HG02759 (cell line): ENCODE data around the gene ACTL6A.
A peak's percentile ranks its signal among the peaks of the same experiment; 100 is the strongest.
"Not testable (repeated sequence)": the region's sequence is repeated elsewhere in the genome, so short reads cannot be mapped to it uniquely, and the experiment has no call there.

Experiments used
- ATAC-seq: cut with Tn5 transposase; IDR thresholded peaks from one replicate; pipeline ENCODE4 v1.9.1; 2021; ENCODE audit warnings: mild to moderate bottlenecking, moderate library complexity; ENCODE audit not compliant: unreplicated experiment

ACTL6A gene

DNA sequence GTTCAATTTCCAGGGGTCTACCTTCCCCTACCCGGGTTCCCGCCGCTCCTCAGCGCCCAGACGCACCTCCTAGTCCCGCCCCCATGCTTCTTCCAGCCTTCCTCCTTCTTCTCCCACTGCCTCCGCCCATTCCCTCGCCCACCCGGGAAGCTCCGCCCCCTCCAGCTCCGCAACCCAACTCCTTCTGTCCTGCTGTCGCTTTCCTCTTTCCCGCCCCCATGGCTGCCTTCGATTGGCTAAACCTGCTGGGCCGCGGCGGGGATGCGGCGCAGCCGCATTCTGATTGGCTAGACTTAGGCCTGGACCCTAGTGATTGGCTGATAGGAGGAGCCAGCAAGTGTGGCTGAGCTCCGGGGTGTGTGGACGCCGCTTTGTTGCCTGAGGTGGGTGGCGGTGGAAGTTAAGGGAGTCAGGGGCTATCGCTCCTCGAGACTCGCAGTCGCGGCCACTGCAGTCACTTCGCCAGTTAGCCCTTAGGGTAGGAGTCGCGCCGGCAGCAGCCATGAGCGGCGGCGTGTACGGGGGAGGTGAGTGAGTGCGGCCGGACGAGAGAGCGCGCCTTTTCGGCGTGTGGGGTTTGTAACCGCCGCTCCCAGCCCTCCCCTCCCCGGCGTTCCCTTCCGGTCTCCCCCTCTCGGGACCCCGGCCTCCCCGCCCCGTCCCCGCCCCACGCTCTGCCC is at the start of gene ACTL6A:
Gene ACTL6A (plus strand): TSS at position 336 of the 680 bp plus-strand sequence. CDS start 167 bp downstream, at position 503.
- ATAC-seq, result peak; percentile 96

DNA sequence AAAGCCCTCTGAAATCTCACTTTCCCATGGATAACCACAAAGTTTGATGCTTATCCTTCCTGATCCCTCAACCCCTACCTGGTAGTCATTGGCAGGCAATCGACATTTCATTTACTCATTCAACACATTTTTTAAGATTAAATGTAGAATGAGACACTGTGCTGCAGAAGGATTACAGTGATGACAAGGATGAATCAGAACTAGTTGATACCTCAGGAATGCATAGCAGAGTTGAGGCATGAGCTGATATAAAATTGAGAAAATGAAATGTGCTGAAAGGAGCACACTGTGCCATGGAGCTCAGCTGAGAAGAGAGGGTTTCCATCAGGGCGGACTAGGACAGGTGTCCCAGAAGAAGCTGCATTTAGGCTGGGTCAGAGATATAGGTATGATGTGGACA is 48.9 kb upstream of the ACTL6A start:
- ATAC-seq, result no peak

DNA sequence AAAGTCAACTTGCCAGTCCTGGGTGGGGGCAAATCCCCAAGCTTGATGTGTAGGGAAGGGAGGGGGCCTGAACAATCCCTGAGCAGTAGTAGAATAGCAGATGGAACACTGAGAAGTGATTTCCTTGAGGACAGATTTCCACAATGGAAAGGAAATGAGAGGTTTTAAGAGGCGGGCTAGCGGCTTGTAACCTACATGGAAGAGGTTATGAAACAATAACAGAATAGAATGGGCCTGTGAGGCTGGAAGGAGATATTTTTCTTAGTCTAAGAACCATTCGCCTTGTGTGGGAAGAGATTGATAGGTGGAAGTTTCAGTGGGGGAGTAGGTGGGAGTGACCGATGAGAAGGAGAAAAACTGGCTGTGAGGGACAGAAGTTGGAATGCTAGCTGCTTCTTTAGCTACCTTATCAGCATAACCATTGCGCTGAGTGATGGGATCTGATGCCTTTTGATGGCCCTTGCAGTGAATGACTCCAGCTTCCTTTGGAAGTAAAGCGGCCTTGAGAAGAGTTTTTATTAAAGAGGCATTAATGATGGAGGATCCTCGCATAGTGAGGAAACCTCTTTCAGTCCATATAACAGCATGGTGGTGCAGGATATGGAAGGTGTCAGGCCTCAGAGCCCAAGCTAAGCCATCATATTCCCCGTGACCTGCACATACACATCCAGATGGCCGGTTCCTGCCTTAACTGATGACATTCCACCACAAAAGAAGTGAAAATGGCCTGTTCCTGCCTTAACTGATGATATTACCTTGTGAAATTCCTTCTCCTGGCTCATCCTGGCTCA is 46.1 kb upstream of the ACTL6A start:
- not testable (repeated sequence) for ATAC-seq

DNA sequence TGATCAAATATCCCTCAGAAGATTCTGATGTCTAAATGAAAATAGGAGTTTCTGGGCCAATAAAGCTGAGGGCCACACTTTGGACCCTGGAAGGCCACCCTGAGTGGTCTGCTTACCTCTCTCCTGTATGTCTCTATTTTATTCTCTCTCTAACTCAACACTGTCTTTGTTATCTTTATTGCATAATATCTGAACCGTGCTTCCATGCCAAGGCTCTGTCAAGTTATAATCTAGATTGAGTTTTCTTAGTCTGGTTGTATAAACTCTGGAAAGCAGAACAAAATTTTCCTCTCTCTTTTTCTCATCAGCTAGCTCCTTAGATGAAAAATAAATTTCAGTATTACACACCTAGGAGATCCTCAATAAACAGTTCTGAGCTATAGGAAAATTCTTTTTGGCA is 36.2 kb upstream of the ACTL6A start:
- no peak for ATAC-seq

DNA sequence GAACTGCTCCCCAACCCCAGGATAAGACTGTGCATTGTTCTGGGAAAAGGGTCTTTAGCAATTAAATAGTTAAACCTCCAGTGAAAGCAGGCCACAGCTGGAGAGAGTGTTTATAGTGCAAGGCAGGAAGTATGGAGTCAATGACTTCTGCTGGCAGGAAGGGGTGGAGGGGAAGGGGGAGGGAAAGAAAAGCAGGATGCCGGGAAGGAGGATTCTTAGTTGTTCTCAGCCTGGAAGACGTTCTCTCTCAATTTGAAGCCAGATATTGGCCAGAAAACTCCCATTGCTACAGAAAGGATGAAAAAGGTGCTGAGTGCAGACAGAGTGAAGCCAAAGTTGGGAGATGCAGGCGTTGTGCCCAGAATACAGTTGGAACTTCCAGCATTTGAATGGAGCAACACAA is 35.7 kb upstream of the ACTL6A start:
- no peak for ATAC-seq

DNA sequence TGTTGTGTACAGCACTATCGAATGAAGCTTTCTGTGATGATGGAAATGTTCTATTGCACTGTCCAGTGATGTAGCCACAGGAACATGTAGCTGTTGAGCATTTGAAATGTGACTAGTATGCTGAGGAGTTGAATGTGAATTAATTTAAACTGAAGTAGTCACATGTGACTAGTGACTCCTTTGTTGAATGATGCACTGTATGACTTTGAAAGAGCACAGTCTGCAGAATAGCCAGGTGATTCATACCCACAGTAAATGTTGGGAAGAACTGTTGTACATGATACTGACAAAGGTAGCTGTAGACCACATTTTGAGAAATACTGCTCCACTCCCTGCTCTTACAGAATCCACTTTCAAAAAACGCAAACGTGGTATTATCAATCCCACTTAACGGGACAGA is 34.0 kb upstream of the ACTL6A start:
- no peak for ATAC-seq

DNA sequence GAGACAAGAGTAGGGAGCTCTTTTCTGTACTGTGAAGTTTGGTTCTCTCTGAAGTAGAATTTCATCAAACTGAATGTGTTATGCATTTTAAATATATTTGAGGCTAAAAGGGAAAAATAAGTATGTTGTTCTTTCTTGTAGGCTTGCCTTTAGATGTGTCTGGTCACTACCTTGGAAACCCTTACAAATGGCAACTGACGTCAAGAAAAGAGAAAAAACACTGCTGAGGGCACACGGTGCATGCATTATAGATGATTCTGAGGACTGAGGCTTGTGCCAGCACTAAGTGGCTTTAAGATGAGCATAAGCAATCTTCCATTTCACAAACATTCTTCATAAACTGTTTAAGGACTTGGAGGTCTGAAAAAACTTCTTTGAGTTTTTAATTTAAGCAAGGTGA is 31.1 kb upstream of the ACTL6A start:
- ATAC-seq, result no peak

DNA sequence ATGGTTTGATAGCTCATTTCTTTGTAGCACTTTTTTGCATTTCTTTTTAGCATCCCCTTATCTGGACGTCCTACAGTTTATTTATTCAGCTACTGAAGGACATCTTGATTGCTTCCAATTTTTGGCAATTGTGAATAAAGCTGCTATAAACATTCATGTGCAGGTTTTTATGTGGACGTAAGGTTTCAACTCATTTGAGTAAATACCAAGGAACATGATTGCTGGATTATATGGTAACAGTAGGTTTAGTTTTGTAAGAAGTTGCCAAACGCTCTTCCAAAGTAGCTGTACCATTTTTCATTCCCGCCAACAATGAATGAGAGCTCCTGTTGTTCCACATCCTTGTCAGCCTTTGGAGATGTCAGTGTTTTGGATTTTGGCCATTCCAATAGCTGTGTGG is 29.5 kb upstream of the ACTL6A start:
- ATAC-seq, result no peak

DNA sequence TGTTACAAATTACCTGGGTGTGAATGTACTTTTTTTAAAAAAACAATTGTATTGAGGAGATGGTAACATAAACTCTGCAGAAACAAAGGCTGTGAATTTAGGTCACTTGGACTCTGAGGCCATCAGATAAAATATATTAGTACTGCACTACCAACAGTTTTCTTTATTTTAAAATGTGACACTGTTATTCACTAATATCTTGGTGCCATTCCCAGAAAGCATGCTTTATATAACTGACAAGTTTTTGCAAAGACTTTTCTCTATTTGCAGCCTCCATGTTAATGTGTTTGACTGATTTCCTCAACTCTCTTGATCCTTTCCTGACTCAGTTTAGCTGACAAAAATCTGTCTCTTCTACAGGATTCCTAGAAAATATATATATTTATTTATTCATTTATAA is 26.5 kb upstream of the ACTL6A start:
- no peak for ATAC-seq

DNA sequence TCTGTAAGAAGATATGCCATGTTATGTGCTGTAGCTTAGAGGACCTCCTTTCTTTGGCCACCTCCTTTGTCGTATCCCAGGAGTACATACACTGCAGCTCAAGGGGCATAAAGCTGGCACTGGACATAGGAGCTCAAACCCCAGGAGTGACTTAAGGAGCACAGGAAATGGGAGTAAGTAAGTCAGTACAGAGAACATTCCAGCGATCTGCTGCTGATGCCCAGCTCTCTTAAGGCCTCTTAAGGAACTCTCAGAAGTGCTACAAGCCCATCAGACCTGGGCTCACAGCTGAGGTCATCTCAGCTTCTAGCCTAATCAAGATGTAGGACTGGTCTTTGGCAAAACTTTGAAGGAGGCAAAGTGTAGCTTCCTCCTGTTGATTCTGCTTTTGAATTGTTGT is 21.6 kb upstream of the ACTL6A start:
- ATAC-seq, result no peak

DNA sequence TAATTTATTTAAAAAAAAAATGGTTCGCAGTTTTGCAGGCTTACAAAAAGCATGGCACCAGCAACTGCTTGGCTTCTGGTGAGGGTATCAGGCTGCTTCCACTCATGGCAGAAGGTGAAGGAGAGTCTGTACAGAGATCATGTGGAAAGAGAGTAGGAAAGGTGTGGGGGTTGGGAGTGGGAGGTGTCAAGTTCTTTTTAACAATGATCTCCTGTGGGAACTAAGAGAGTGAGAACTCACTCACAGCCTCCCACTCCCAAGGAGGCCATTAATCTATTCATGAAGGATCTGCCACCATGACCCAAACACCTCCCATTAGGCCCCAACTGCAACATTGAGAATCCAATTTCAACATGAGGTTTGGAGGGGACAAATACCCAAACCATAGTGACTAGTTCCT is 21.1 kb upstream of the ACTL6A start:
- ATAC-seq, result no peak

DNA sequence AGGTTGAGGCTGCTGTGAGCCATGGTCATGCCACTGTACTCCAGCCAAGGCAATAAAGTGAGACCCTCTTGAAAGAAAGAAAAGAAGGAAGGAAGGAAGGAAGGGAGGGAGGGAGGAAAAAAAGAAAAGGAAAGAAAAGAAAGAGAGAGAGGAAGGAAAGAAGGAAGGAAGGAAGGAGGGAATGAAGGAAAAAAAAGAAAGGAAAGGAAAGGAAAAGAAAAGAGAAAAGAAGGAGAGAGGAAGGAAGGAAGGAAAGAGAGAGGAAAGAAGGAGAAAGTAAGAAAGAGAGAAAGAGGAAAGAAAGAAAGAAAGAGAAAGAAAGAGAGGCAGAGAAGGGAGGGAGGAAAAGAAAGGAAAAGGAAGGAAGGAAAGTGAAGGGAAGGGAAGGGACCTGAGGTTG is 20.4 kb upstream of the ACTL6A start:
- ATAC-seq, result no peak

DNA sequence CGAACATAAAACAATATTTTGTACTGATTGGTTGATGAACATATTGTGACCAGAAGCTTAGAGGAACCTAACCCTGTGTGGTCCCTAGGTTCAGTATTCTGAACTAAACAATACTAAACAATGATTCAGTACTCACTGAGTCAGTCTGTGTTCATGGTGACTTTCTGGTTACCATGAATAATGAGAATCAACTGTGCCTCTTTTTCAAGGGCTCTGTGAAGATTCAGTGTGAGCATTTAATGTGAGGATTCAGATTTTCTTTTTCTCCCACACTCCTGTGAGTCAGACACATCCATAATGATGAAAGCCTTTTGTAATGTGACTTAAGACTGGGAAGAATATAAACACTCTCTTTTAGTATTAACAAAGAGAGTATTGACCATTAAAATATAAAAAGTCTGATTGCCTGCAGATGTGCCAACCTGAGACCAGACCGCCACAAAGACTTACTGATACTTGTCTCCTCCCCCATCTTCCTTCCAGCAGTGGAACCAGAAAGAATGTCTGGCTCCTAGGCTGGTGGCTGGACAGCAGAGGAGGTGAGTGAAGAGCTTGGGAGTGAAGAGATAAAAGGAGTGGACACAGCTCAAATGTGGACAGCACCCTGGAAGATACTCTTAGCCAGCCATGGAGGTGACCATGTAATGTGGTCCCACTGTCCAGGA is 17.6 kb upstream of the ACTL6A start:
- no peak for ATAC-seq

DNA sequence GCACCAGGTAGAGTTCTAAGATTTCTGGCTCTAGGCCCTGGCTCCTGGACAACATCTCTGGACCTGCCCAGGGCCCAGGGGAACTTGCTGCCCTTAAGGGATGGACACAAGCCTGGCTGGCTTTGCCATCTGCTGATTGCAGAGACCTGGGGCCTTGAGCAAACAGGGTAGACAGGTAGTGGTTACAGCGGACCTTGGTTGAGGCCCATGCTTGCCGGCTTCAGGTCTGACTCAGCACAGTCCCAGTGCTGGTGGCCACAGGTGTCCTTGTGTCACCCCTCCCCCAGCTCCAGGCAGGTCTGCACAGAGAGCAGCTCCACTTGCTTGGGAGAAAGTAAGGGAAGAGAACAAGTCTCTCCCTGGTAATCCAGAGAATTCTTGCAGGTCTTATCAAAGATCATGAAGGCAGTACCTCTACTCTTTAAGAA is 15.9 kb upstream of the ACTL6A start:
- ATAC-seq, result no peak

DNA sequence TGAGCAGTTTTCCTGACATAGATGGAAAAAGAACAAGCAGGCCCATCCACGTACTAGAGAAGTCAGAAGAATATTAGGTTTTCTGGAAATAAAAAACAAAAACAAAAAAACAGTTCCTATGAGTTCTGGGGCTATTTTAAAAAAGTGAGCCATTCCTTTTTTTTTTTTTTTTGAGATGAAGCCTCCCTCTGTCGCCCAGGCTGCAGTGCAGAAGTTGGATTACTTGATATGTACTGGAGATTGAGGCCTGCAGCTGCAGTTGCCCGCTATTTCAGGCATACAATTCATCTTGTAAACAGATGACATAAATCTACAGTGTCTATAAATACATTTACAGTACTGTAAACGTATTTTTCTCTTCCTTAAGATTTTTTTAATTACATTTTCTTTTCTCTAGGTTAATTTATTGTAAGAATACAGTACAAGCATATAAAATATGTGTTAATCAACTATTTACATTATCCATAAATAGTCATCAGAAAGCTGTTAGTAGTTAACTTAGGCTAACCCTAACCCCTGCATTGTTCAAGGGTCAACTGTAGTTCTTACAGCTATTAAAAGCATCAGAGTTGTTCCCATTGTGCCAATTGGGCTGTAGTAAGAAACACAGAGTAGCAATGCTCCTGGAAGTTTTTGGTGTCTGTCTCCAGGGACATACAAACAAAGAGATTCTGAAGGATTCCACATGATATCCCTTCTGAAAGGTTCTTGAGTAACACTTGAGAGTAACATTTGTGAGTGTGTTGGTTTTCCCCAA is 11.2 kb upstream of the ACTL6A start:
- ATAC-seq, result no peak

DNA sequence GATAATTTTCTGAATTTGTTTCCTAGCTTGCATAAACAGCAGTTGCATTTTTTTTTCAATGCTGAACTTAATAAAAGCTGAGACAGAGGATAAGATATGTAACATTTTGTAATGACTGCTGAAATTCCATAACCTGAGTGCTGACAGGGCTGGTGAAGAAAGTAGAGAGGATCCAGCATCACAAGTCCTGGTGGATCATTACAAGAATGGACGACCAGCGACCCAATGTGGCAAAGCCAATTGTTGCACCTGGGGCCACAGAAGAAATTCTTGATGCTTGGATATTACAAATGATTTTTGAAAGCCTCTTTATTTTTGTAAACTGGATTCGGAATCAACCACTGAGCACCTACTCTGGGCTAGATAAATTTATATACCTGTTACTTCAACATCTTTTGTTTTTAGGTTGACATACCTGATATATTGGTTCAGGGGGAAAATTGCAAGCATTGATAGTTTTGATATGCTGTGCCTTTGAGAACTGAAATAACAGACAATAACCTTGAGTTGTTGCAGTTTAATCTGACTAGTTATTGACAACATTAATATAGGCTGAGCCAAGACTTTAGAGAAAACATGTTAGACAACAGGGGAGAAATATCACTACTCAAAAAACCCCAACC is 3.9 kb upstream of the ACTL6A start:
- no peak for ATAC-seq

DNA sequence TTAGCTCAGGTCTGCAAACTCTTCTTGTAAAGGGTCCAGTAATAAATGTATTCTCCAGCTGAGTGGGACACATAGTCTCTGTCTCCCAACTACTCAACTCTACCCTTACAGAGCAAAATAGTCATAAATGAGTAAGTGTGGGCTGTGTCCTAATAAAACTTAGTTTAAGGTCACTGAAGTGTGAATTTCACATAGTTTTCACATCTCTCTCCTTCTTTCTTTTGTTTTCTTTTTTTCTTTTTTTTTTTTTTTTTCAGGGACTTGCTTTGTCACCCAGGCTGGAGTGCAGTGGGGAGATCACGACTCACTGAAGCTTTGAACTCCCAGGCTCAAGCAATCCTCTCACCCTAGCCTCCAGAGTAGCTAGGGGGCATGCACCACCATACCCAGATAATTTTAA is 1.9 kb upstream of the ACTL6A start:
- ATAC-seq, result no peak

DNA sequence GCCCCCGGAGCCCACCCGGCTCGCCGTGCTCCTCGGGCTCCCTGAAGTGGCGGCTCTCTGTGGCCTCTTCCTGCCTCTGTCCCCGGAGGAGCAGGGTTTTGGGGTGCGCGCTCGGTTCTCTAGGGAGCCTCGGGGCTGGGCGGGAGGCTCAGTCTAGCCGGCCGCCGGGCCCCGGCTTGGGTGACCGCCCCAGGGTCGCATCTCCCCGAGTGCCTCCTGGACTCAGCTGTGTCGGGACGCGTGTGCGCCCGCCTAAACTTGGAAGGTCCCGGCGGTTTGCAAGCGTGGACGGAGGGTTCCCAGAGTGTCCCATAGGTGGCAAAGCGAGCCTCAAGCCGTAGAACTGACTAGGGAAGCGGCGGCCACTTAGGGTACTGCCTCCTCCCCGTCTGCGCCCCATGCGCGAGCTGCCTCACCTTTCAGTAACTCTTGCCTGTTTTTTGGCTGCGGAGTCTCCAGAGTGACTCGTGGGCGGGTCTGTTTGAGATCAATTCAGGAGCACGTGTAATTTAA is 601 bp downstream of the ACTL6A start:
- ATAC-seq, result peak; percentile 44

DNA sequence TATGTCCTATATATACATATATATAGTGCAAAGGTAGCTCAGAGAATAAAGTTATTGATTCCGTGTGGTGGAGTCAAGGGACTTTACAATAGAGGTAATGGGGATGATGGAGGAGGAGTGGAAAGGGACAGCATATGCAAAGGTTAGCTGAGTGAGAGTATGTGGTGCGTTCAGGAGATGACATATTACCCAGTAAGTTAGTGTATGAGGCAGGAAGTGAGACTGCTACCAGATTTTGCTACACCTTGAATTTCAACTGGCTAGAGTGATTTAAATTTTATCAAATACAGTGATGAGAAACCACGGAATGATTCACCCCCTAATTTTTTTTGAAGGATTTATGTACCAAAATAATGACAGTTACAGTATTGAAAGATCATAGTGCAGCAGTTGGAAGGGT is 2.8 kb downstream of the ACTL6A start:
- no peak for ATAC-seq

DNA sequence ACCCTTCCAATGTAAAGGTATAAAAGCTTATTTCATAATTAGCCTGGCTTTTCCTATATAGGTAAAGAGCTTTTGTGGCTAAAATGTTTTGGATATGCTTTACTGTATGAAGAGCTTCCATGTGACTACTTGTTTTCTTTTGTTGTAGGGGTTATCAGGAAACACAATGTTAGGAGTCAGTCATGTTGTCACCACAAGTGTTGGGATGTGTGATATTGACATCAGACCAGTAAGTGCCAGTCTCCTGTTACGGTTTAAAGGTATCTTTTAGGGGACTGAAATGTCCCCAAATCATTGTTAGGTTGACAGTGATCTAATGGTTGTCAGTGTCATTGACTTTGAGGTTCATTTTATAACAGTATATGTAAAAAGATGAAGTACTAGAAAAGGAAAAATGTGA is 18.3 kb downstream of the ACTL6A start:
- ATAC-seq, result no peak

DNA sequence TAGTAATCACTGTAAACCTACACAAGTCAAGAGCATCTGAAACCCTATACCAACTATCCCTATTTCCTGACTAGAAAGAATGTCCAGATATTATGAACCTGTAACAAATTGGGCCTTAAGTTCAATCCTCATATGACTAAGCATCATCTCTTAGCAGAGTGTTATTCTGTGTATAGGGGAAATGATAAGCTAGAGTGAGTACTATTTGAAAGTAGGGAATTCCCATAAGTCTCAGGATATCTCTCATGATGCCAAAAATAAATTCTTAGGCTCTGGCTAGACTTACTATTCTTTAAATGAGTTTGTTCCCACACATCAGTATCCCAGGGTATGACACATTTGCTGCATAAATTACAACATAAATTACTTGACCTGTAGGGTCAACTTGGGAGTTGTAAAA is 26.4 kb downstream of the ACTL6A start:
- ATAC-seq, result peak; percentile 60
